C4-2B (cell line): Measurements from ENCODE around the gene ASCC2.
A peak's percentile ranks its signal among the peaks of the same experiment; 100 is the strongest.

Source experiments
- H3K27ac ChIP-seq: fragments of 450-650 bp; 2 replicates; pipeline ENCODE4 v1.5.1; 2017
- CTCF ChIP-seq: fragments of 450-650 bp; conservative IDR thresholded peaks from 2 replicates; pipeline ENCODE4 v1.5.1; 2017; ENCODE audit warnings: mild to moderate bottlenecking
- ZFX ChIP-seq: fragments of 450-650 bp; IDR thresholded peaks from 2 replicates; pipeline ENCODE4 v1.6.1; 2017

ASCC2 gene

GRCh38 chr22:29784451-29785361 lies 53.4 kb downstream of the ASCC2 start:
- H3K27ac ChIP-seq = no peak overlapping the region
- TF ChIP-seq ZFX (no peak), CTCF (no peak)

GRCh38 chr22:29782061-29782845 lies 55.8 kb downstream of the ASCC2 start:
- no peak overlapping the region for H3K27ac ChIP-seq
- TF ChIP-seq CTCF = no peak
- TF ChIP-seq ZFX = no peak

GRCh38 chr22:29780748-29781676 lies 57.1 kb downstream of the ASCC2 start:
- H3K27ac ChIP-seq = no peak overlapping the region

GRCh38 chr22:29780220-29780619 lies 57.9 kb downstream of the ASCC2 start:
- TF ChIP-seq CTCF = no peak
- no peak for TF ChIP-seq ZFX
- H3K27ac ChIP-seq = no peak overlapping the region

More at GRCh38 chr22:29780748-29781676, 57.1 kb downstream of the ASCC2 start:
- TF ChIP-seq CTCF (no peak), ZFX (no peak)

GRCh38 chr22:29773233-29773632 lies 64.8 kb downstream of the ASCC2 start:
- TF ChIP-seq ZFX (no peak), CTCF (no peak)
- H3K27ac ChIP-seq = no peak overlapping the region

GRCh38 chr22:29772170-29772641 lies 65.9 kb downstream of the ASCC2 start:
- TF ChIP-seq CTCF (peak; percentile 70; the same call in 1 of the 2 replicates), ZFX (no peak)
- no peak overlapping the region for H3K27ac ChIP-seq
